Adrenal gland (tissue), 5 donors: ENCODE results near the gene USP49.
A peak's percentile ranks its signal among the peaks of the same experiment; 100 is the strongest.

Source experiments
- POLR2A ChIP-seq, 2 donors: fragments of 450-650 bp; IDR thresholded peaks; one replicate each; pipeline ENCODE4 v1.6.1; 2017; ENCODE audit warnings: antibody characterized with exemption in 2 of 2, mild to moderate bottlenecking in 2 of 2, moderate library complexity in 1 of 2
- TF ChIP-seq, protein P1 (sequence below), 6 experiments: fragments of 450-650 bp in 4 of 6; fragments of 200-600 bp in 2 of 6; sonication (generic) in 1 of 6; IDR thresholded peaks; 1 replicate in 5 of 6; 2 replicates in 1 of 6; pipeline versions ENCODE4 v1.5.1 to v1.8.0; 2016 to 2021; ENCODE audit warnings: antibody characterized with exemption in 6 of 6, mild to moderate bottlenecking in 2 of 6, moderate library complexity in 1 of 6
- donor health status: DM: no; HTN: no; CAD: no.

DNA sequence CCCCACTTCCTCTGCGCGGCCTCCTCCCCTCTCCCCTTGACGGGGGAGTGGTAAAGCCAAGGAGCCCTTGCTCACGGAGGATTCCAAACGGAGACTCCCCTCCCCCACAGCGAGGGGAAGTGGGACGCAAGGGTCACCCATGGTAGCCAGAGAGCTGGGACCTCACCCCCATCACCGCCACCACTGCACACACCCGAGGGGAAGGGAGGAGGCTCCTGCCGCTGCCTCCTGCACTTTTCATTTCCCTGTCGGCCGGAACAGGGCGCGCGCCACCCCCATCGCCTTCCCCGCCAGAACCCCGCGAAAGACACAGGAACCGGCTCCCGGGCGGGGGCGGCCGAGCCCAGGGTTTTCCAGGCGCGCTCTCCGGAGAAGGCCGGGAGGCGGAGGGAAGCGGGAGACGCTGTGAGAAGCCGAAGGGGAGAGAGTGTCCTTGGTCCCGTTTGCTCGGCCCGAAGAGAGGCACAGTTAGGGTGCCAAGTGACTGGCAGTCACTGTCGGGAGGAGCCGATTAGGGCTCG, 45.6 kb upstream of the USP49 start:
- TF ChIP-seq, protein P1, sequence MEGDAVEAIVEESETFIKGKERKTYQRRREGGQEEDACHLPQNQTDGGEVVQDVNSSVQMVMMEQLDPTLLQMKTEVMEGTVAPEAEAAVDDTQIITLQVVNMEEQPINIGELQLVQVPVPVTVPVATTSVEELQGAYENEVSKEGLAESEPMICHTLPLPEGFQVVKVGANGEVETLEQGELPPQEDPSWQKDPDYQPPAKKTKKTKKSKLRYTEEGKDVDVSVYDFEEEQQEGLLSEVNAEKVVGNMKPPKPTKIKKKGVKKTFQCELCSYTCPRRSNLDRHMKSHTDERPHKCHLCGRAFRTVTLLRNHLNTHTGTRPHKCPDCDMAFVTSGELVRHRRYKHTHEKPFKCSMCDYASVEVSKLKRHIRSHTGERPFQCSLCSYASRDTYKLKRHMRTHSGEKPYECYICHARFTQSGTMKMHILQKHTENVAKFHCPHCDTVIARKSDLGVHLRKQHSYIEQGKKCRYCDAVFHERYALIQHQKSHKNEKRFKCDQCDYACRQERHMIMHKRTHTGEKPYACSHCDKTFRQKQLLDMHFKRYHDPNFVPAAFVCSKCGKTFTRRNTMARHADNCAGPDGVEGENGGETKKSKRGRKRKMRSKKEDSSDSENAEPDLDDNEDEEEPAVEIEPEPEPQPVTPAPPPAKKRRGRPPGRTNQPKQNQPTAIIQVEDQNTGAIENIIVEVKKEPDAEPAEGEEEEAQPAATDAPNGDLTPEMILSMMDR (IDR thresholded peaks at IDR 0.05), result no peak
- peak in 1 of 2 donors; percentile 6 for TF ChIP-seq POLR2A (IDR thresholded peaks at IDR 0.05)
